Limb (tissue), 2 donors: ENCODE results near the gene TNFRSF1B.

Source experiments
- DNase-seq, 2 donors: peaks; one replicate each; pipeline ENCODE4 v3.0.0-alpha.2; 2016; ENCODE audit errors: extremely low spot score in 2 of 2

The TNFRSF1B gene

GRCh38 chr1:12189328-12189682 lies 22.5 kb downstream of the TNFRSF1B start:
- no peak for DNase-seq

DNA sequence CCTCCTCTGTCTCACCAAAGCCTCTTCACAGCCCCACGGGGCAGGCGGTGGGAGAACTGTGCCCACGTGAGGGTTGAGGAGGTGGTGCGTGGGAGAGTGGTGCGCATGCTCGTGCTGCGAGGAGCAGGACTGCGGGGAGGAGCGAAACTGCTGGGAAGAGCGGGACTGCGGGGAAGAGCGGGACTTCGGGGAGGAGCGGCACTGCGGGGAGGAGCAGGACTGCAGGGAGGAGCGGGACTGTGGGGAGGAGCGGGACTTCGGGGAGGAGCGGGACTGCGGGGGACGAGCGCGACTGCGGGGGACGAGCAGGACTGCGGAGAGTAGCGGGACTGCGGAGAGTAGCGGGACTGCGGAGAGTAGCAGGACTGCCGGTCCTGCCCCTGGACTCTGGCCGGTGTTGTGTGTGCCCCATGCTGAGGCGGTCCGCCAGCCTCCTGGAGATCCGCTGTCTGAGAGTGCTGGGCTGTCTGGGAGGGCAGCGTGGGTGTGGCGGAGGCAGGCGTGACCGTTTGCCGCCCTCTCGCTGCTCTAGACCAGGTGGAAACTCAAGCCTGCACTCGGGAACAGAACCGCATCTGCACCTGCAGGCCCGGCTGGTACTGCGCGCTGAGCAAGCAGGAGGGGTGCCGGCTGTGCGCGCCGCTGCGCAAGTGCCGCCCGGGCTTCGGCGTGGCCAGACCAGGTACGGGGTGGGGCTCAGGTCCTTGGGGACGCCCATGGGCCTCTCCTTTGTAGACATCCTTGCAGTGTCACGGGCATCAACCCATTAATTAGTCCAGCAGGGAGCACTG lies 24.6 kb downstream of the TNFRSF1B start:
- no peak for DNase-seq

- DNase-seq = no peak
Measured at GRCh38 chr1:12194666-12195216, 27.9 kb downstream of the TNFRSF1B start.

GRCh38 chr1:12195416-12195815 lies 28.6 kb downstream of the TNFRSF1B start:
- no peak for DNase-seq

GRCh38 chr1:12196641-12197482 lies 30.1 kb downstream of the TNFRSF1B start:
- no peak for DNase-seq

GRCh38 chr1:12197483-12197880 lies 30.7 kb downstream of the TNFRSF1B start:
- DNase-seq = no peak

GRCh38 chr1:12200208-12200607 lies 33.4 kb downstream of the TNFRSF1B start:
- no peak for DNase-seq

- no peak for DNase-seq
Measured at GRCh38 chr1:12201352-12202189, 34.8 kb downstream of the TNFRSF1B start.

GRCh38 chr1:12202190-12202497 lies 35.4 kb downstream of the TNFRSF1B start:
- DNase-seq = no peak

DNA sequence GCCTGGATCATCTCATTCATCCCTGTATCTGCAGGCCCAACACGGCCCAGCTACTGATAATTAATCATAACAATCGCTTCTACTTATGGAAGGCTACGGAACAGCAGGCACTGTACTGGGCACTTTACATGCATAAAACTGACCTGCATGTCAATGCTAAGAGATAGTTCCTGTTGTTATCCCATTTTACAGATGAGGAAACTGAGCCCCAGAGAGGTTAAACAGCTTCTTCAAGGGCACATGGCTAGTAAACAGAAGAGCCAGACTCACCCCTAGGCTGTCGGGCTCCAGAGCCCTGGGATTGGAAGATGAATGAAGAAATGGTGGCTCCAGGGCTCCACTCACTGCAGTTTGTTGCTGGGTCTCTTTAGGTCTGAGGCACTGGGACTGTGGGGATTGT lies 35.8 kb downstream of the TNFRSF1B start:
- no peak for DNase-seq

- no peak for DNase-seq
Measured at GRCh38 chr1:12203216-12204007, 36.6 kb downstream of the TNFRSF1B start.

- no peak for DNase-seq
Measured at GRCh38 chr1:12204140-12204539, 37.3 kb downstream of the TNFRSF1B start.

DNA sequence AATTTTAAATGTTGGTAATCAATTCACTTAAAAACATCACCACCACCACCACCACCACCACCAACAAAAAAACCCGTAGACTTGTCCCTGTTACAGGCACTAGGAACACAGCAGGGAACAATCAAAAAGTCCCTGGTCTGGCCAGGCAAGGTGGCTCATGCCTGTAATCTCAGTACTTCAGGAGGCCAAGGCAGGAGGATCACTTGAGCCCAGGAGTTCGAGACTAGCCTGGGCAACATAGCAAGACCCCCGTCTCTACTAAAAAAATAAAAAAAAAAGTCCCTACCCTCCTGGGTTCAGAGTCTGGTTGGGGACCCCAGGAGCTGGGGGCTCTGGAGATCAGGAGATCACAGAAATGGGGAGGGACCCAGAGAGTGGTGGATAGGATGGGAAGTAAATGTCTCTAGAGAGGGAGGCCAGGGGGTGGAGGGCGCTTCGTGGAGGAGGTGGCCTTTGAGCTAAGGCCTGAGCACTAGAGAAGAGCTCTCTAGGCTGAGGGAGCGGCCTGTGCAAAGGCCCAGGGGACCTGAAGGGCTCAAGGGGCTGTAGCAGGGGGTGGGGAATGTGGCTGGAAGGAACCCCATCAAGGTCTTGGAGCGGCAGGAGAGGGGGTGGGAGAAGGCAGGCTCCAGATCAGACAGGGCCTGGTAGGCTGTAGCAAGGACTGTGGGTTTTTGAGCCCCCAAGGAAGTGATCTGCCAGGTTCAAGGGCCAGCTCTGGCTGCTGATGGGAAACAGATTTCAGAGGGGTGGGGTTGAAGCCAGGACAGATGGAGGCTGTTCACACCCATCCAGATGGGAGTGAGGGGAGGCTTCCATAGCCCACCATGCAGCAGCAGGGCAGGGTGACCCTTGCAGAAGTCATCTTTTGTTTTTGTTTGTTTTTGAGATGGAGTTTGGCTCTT lies 38.2 kb downstream of the TNFRSF1B start:
- no peak for DNase-seq

DNA sequence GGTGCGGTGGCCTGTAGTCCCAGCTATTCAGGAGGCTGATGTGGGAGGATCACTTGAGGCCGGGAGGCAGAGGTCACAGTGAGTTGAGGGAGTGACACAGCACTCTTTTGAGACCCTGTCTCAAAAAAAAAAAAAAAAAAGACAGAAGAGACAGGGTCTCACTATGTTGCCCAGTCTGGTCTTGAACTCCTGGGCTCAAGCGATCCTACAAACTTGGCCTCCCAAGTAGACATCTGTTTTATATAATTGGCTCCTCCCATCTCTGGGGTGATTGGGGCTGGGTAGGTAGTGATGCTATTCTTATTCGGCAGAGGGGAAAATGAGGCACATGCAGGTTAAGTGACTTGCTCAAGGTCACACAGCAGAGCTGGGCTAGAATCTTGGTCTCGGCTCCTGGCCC lies 39.4 kb downstream of the TNFRSF1B start:
- no peak for DNase-seq

DNA sequence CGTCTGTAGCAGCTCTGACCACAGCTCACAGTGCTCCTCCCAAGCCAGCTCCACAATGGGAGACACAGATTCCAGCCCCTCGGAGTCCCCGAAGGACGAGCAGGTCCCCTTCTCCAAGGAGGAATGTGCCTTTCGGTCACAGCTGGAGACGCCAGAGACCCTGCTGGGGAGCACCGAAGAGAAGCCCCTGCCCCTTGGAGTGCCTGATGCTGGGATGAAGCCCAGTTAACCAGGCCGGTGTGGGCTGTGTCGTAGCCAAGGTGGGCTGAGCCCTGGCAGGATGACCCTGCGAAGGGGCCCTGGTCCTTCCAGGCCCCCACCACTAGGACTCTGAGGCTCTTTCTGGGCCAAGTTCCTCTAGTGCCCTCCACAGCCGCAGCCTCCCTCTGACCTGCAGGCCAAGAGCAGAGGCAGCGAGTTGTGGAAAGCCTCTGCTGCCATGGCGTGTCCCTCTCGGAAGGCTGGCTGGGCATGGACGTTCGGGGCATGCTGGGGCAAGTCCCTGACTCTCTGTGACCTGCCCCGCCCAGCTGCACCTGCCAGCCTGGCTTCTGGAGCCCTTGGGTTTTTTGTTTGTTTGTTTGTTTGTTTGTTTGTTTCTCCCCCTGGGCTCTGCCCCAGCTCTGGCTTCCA lies 40.1 kb downstream of the TNFRSF1B start:
- DNase-seq = no peak

DNA sequence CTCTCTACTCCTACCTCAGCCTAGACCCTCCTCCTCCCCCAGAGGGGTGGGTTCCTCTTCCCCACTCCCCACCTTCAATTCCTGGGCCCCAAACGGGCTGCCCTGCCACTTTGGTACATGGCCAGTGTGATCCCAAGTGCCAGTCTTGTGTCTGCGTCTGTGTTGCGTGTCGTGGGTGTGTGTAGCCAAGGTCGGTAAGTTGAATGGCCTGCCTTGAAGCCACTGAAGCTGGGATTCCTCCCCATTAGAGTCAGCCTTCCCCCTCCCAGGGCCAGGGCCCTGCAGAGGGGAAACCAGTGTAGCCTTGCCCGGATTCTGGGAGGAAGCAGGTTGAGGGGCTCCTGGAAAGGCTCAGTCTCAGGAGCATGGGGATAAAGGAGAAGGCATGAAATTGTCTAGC lies 41.5 kb downstream of the TNFRSF1B start:
- no peak for DNase-seq

GRCh38 chr1:12208764-12209494 lies 42.1 kb downstream of the TNFRSF1B start:
- DNase-seq = peak; percentile 75 to 93

DNA sequence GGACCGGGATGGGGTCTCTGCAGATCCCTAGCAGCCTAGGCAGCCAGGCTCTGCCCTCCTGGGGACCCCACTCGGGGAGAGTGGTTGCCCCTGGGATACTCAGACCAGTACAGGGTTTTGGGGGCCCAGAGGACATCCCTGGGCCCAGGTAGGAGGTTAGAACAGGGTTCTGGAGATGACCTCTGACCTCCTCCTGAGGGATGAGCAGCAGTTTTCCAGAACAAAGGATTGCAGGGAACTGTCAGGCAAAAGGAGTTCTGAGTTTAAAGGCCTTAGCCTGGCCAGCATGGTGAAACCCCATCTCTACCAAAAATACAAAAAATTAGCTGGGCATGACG lies 42.7 kb downstream of the TNFRSF1B start:
- no peak for DNase-seq
